HEK293 (cell line): ENCODE measurements around the gene GTF2H4.

ENCODE experiments used
- BCL11B ChIP-seq: fragments of 450-650 bp; formaldehyde crosslinking; IDR thresholded peaks from 2 replicates; pipeline ENCODE4 v1.5.1; 2016; ENCODE audit warnings: low read depth, missing biosample characterization, missing genetic modification characterization
- BCL6B ChIP-seq: fragments of 450-650 bp; formaldehyde crosslinking; IDR thresholded peaks from 2 replicates; pipeline ENCODE4 v1.5.1; 2017; ENCODE audit warnings: missing biosample characterization, missing genetic modification characterization
- HOXA7 ChIP-seq: sonication (generic); formaldehyde crosslinking; IDR thresholded peaks from 2 replicates; pipeline ENCODE4 v1.8.1; 2022; ENCODE audit warnings: missing genetic modification reagents, borderline replicate concordance
- HOXD13 ChIP-seq: sonication (generic); formaldehyde crosslinking; IDR thresholded peaks from 2 replicates; pipeline ENCODE4 v1.8.0; 2022; ENCODE audit warnings: missing genetic modification reagents, borderline replicate concordance
- INSM2 ChIP-seq: fragments of 450-650 bp; formaldehyde crosslinking; IDR thresholded peaks from 2 replicates; pipeline ENCODE4 v1.5.1; 2016; ENCODE audit warnings: missing biosample characterization, missing genetic modification characterization
- MEIS1 ChIP-seq: sonication (generic); formaldehyde crosslinking; IDR thresholded peaks from 2 replicates; pipeline ENCODE4 v1.8.1; 2022; ENCODE audit warnings: missing genetic modification reagents, mild to moderate bottlenecking, borderline replicate concordance
- SETDB1 ChIP-seq: IDR thresholded peaks from one replicate; pipeline ENCODE4 v1.6.1; 2017; ENCODE audit warnings: mild to moderate bottlenecking, low read length, moderate library complexity, mixed read lengths; ENCODE audit not compliant: insufficient read length
- SP3 ChIP-seq: fragments of 450-650 bp; formaldehyde crosslinking; IDR thresholded peaks from 2 replicates; pipeline ENCODE4 v1.5.1; 2016; ENCODE audit warnings: missing biosample characterization, missing genetic modification characterization
- ZBTB1 ChIP-seq: fragments of 450-650 bp; formaldehyde crosslinking; IDR thresholded peaks from 2 replicates; pipeline ENCODE4 v1.5.1; 2016; ENCODE audit warnings: missing biosample characterization, missing genetic modification characterization
- ZBTB11 ChIP-seq: fragments of 450-650 bp; formaldehyde crosslinking; conservative IDR thresholded peaks from 2 replicates; pipeline ENCODE4 v1.5.1; 2016; ENCODE audit warnings: low read depth, missing biosample characterization, missing genetic modification characterization
- ZBTB6 ChIP-seq: fragments of 450-650 bp; formaldehyde crosslinking; IDR thresholded peaks from 2 replicates; pipeline ENCODE4 v1.5.1; 2017; ENCODE audit warnings: missing biosample characterization, missing genetic modification characterization
- ZNF155 ChIP-seq: fragments of 450-650 bp; formaldehyde crosslinking; IDR thresholded peaks from 2 replicates; pipeline ENCODE4 v1.5.1; 2016; ENCODE audit warnings: missing biosample characterization, missing genetic modification characterization
- ZNF174 ChIP-seq: fragments of 450-650 bp; formaldehyde crosslinking; IDR thresholded peaks from 2 replicates; pipeline ENCODE4 v1.5.0; 2017; ENCODE audit warnings: missing biosample characterization, mild to moderate bottlenecking, missing genetic modification characterization
- ZNF350 ChIP-seq: fragments of 450-650 bp; formaldehyde crosslinking; IDR thresholded peaks from 2 replicates; pipeline ENCODE4 v1.5.0; 2017; ENCODE audit warnings: missing biosample characterization, mild to moderate bottlenecking, missing genetic modification characterization
- ZNF37A ChIP-seq: fragments of 450-650 bp; IDR thresholded peaks from 2 replicates; pipeline ENCODE4 v1.5.1; 2018; ENCODE audit warnings: missing biosample characterization, missing genetic modification characterization
- ZNF398 ChIP-seq: fragments of 450-650 bp; formaldehyde crosslinking; IDR thresholded peaks from 2 replicates; pipeline ENCODE4 v1.5.1; 2017; ENCODE audit warnings: missing biosample characterization, missing genetic modification characterization
- ZNF529 ChIP-seq: fragments of 450-650 bp; formaldehyde crosslinking; IDR thresholded peaks from 2 replicates; pipeline ENCODE4 v1.5.1; 2017; ENCODE audit warnings: missing genetic modification characterization, missing biosample characterization; ENCODE audit not compliant: insufficient replicate concordance
- ZNF596 ChIP-seq: fragments of 450-650 bp; IDR thresholded peaks from 2 replicates; pipeline ENCODE4 v1.5.0; 2018; ENCODE audit warnings: missing biosample characterization, mild to moderate bottlenecking, missing genetic modification characterization, moderate library complexity
- ZNF664 ChIP-seq: fragments of 450-650 bp; formaldehyde crosslinking; IDR thresholded peaks from 2 replicates; pipeline ENCODE4 v1.5.1; 2016; ENCODE audit warnings: missing biosample characterization, missing genetic modification characterization
- ZNF747 ChIP-seq: fragments of 450-650 bp; formaldehyde crosslinking; IDR thresholded peaks from 2 replicates; pipeline ENCODE4 v1.5.1; 2016; ENCODE audit warnings: missing biosample characterization, missing genetic modification characterization
- ZNF768 ChIP-seq: fragments of 450-650 bp; formaldehyde crosslinking; IDR thresholded peaks from 2 replicates; pipeline ENCODE4 v1.5.1; 2018; ENCODE audit warnings: missing biosample characterization, mild to moderate bottlenecking, missing genetic modification characterization
- ZNF776 ChIP-seq: fragments of 450-650 bp; formaldehyde crosslinking; IDR thresholded peaks from 2 replicates; pipeline ENCODE4 v1.5.0; 2017; ENCODE audit warnings: missing biosample characterization, missing genetic modification characterization, borderline replicate concordance
- ZNF791 ChIP-seq: fragments of 450-650 bp; formaldehyde crosslinking; IDR thresholded peaks from 2 replicates; pipeline ENCODE4 v1.5.1; 2016; ENCODE audit warnings: missing biosample characterization, missing genetic modification characterization
- ZNF843 ChIP-seq: fragments of 450-650 bp; formaldehyde crosslinking; IDR thresholded peaks from 2 replicates; pipeline ENCODE4 v1.5.1; 2016; ENCODE audit warnings: missing biosample characterization, missing genetic modification characterization
- ZSCAN18 ChIP-seq: fragments of 450-650 bp; formaldehyde crosslinking; IDR thresholded peaks from 2 replicates; pipeline ENCODE4 v1.5.1; 2016; ENCODE audit warnings: missing biosample characterization, missing genetic modification characterization
- ZSCAN23 ChIP-seq: fragments of 450-650 bp; formaldehyde crosslinking; IDR thresholded peaks from 2 replicates; pipeline ENCODE4 v1.5.1; 2016; ENCODE audit warnings: missing biosample characterization, missing genetic modification characterization
- ZSCAN5A ChIP-seq: fragments of 450-650 bp; formaldehyde crosslinking; IDR thresholded peaks from 2 replicates; pipeline ENCODE4 v1.5.1; 2016; ENCODE audit warnings: missing biosample characterization, missing genetic modification characterization

Gene GTF2H4

GRCh38 chr6:30907758-30908591 lies at the start of gene GTF2H4 (continued):
- peak; percentile 92 for TF ChIP-seq ZSCAN5A
- TF ChIP-seq HOXD13 = 0 out of 2 replicates have a peak, but pooled peaks have one; percentile 23
- TF ChIP-seq ZNF350 (tag by site-specific recombination) = no peak
- peak; percentile 81 for TF ChIP-seq ZNF843 (tag by site-specific recombination)
- TF ChIP-seq ZNF664 (tag by site-specific recombination) = peak; percentile 85
- TF ChIP-seq ZNF596 (tag by site-specific recombination) = peak; percentile 35; the same call in 1 of the 2 replicates
- TF ChIP-seq ZNF776 (tag by site-specific recombination) = no peak
- no peak; the same call in none of the 2 replicates for TF ChIP-seq ZSCAN23
- peak; percentile 84; the same call in 1 of the 2 replicates for TF ChIP-seq BCL11B
- TF ChIP-seq ZNF155 (tag by site-specific recombination) = peak; percentile 13; the same call in 1 of the 2 replicates
- TF ChIP-seq MEIS1 (CRISPR knock-in tag) = no peak
- no peak for TF ChIP-seq HOXA7 (CRISPR knock-in tag)
- peak; percentile 16 for TF ChIP-seq SETDB1
- peak; percentile 68 for TF ChIP-seq ZBTB6 (tag by site-specific recombination)
- no peak for TF ChIP-seq ZNF37A (tag by site-specific recombination)
- TF ChIP-seq ZNF529 (tag by site-specific recombination) = no peak
- peak; percentile 85 for TF ChIP-seq ZSCAN18 (tag by site-specific recombination)
- TF ChIP-seq ZNF398 (tag by site-specific recombination) = peak; percentile 83
- TF ChIP-seq ZNF768 = no peak; the same call in 1 of the 2 replicates
- TF ChIP-seq BCL6B (tag by site-specific recombination) = peak; percentile 21; the same call in 1 of the 2 replicates
- TF ChIP-seq SP3 (tag by site-specific recombination) = peak; percentile 97
- no peak for TF ChIP-seq ZBTB1 (tag by site-specific recombination)
- no peak for TF ChIP-seq ZNF791 (tag by site-specific recombination)
- TF ChIP-seq INSM2 = peak; percentile 88; the same call in 1 of the 2 replicates
- TF ChIP-seq ZBTB11 (tag by site-specific recombination) = peak; percentile 100
- TF ChIP-seq ZNF174 (tag by site-specific recombination) = no peak
- TF ChIP-seq ZNF747 (tag by site-specific recombination) = no peak
